ENCODE measurements around the gene KLF15.

Gene KLF15

GRCh38 chr3:126319701-126320295 is 37.4 kb downstream of the KLF15 start:
- DNase-seq, result no peak

DNA sequence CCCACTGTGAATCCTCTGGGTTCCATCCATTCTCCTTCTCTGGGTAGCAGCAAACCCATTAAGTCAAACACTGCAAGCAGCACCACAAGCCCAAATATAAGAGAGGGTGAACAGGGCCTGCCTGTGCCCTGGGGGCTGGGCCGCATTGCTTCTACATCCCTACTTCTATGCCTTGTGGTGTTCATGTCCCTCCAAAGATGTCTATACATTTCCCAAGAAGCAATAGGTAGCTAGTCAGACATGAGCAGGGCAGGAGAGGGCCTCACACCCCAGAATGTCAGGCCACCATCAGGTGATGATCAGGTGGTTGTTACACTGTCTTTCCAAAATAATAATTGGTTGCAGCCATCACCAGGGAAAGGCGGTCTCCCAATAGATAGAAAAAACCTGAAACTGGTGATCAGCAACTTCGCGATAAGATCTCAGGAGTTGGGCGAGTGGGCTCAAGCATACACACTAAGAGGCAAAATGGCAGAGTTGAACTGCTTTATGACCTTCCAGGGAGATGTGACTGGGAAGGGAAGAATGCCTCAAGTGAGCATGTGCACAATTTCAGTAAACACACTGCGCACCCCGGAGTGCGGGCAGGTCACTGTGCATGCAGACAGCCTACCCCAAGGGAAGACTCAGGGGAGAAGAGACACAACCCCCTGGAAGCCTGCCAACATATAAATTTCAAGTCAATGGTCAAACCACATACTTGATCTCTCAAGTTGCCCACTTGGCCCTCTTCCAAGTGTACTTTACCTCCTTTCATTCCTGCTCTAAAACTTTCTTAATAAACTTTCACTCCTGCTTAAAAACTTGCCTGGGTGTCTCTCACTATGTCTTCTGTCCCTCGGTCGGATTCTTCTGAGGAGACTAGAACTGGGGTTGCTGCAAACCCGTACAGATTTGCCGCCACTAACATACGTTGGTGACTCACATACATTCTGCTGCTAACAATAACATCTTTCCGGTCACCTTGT is 39.9 kb downstream of the KLF15 start:
- no peak for DNase-seq

DNA sequence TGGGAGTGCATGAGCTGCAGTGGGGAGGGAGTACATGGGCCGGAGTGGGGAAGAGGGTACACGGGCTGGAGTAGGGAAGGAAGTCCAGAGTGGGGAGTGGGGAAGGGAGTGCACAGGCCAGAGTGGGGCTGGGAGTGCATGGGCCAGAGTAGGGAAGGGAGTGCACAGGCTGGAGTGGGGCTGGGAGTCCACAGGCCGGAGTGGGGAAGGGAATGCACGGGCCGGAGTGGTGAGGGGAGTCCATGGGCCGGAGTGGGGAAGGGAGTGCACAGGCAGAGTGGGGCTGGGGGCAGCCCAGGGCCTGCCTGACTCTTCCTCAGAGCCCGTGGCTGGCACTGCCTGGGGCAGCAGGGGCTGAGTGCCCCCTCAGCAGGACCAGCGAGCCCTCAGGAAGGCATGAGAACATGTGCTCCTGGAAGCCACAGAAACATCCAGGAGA is 40.7 kb downstream of the KLF15 start:
- DNase-seq, result no peak

- no peak for DNase-seq
Observed at GRCh38 chr3:126316031-126316461, 41.2 kb downstream of the KLF15 start.

- no peak for DNase-seq
Observed at GRCh38 chr3:126314790-126315658, 42.2 kb downstream of the KLF15 start.

- no peak for DNase-seq
Observed at GRCh38 chr3:126314305-126314789, 42.9 kb downstream of the KLF15 start.

DNA sequence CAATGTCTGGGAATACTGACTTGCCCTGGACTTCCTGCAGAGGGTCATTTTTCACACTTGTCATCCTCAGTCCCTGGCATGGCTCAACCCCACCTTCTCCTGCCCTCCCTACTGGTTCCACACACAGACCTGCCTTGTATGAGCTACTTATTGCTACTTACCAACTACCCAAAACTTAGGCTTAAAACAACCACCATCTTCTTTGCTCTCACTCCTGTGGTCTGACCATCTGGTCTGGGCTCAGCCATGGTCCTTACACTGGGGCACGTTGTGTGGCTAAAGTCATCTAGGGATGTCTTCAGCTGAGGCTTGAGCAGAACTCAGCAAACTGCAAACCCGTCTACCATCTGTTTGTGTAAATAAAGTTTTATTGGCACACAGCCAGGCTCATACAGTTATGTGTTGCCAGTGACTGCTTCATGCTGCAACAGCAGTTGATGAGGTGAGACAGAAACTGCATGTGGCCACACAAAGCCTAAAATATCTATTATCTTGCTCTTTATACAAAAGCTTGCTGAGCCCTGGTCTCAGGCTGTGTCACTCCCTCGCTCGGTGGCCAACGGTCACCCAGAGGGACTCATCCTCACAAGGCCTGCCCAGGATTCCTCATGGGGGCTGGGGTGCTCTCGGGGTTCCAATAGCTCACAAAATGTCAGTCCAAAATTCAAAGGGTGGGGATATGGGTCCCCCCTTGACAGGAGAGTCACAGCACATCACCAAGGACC is 43.5 kb downstream of the KLF15 start:
- DNase-seq, result no peak

DNA sequence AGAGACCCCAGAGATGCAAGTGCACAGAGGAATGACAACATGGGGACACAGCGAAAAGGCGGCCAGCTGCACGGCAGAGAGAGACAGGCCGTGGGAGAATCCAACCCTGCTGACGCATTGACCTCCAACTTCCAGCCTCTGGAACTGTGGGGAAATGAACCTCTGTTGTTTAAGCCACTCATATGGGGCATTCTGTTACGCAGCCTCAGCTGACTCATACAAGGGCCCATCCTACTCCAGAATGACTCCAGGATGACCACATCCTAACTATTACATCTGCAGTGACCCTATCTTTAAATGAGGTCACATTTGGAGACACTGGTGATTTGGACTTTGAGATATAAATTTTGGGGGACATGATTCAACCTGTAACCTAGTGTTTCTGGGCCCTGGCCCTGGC is 44.0 kb downstream of the KLF15 start:
- DNase-seq, result no peak

DNA sequence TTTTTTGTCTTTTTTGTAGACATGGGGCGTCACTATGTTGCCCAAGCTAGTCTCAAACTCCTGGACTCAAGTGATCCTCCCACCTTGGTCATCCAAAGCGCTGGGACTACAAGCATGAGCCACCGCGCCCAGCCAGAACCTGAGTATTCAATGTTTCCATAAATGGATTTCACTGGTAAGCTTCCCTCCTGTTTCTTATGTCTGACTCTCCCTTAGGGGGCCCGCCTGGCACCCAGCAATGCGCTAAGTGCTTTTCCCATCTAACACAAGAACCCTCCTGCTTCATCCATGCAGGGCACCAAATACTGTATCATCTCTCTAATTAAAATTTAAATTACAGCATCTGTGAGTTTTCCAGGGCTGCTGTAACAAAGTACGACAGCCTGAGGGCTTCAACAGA is 44.9 kb downstream of the KLF15 start:
- no peak for DNase-seq

- no peak for DNase-seq
Observed at GRCh38 chr3:126311338-126311978, 45.8 kb downstream of the KLF15 start.

GRCh38 chr3:126310816-126311215 is 46.4 kb downstream of the KLF15 start:
- DNase-seq, result no peak

- no peak for DNase-seq
Observed at GRCh38 chr3:126309861-126310655, 47.1 kb downstream of the KLF15 start.

GRCh38 chr3:126309165-126309564 is 48.0 kb downstream of the KLF15 start:
- DNase-seq, result no peak

DNA sequence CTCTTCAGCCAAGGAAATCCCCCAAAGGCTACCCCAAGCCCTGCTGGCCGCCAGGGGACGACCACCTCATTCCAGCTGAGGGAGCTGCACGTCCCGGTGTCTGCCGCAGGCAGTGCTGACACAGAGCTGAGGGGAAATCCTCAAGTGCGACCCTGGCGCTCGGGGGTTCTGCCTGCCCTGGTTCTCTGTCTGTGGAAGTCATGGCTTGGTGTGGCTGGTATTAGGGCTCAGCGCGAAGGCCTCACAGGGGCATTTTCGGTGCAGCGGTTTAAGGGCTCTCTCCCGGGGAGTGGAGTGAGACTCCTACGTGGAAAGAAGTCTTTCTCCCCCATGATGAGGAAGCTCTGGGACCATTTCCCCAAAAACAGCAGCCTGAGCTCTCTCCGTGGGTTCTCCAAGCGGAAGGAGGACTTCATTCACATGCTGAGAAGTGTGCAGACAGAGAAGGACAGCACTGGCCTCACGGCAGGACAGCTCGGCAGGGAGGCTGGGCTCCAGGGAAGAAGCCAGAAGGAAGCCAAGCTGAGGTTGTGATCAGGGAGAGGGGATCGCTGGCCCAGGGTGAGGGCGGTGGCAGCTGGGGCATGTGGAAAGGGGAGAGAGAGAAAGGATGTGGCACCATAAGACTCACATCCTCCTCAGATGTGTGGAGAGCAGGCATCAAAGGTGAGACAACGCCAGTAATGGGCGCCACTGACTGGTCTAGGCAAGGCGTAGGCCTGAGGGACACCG is 48.6 kb downstream of the KLF15 start:
- DNase-seq, result no peak

GRCh38 chr3:126307591-126308393 is 49.4 kb downstream of the KLF15 start:
- no peak for DNase-seq

DNA sequence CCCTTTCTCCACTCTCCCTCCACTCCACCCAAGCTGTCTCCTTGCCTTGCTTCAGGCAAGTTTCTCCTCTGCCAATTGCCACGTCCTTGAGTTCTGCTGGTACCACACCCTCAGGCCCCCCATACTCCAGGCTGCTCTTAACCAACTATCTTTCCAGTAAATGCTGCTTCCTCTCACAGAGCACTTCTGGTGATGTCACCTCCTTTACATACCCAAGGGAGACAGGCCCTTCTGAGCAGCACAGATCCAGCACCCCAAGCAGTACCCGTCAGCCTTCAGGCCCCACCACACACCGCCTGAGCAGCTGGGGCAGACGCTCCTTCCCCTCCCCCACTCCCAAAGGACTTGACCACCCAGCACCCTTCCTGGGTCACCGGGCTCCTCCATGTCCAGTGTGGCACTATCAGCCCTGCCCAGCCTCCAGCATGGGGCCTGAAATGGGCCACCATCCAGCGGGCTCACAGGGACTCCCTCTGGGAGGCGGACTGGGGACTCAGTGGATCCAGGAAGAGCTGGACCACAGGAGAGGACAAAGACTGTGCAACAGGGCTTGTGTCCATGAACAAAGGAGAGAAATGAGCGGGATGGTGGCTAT is 50.2 kb downstream of the KLF15 start:
- DNase-seq, result no peak

- no peak for DNase-seq
Observed at GRCh38 chr3:126306397-126306796, 50.8 kb downstream of the KLF15 start.

DNA sequence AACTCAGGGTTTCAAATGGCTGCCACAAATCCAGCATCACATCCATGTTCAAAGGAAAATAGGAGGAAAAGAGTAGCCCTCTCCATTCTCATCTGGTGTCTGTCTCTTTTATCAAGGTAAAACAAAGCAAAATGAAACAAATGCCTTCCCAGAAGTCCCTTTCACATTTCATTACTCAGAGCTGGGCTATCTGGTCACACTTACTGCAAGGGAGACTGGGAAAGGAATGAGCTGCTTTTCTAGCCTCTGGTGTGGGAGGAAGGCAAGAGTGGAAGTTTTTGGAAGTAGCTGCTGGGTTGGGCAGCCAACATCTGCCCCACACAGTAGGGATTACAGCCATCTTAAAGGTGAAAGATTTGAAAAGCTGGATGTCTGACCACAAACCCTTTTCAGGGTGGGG is 51.8 kb downstream of the KLF15 start:
- no peak for DNase-seq

- no peak for DNase-seq
Observed at GRCh38 chr3:126304704-126305103, 52.5 kb downstream of the KLF15 start.

Data from stimulated activated naive CD4-positive, alpha-beta T cell (primary cell).